NCI-H1417 treated with DMSO at 0.1 percent for 48 hours (cell line): ENCODE results near the gene BUB1B.
"Not testable (repeated sequence)": the region's sequence is repeated elsewhere in the genome, so short reads cannot be mapped to it uniquely, and the experiment has no call there.

Source experiments
- DNase-seq: peaks from one replicate; lab custom pipeline; 2025; lab: John Stamatoyannopoulos, UW

The BUB1B gene

GRCh38 chr15:40135846-40136450 is 24.9 kb upstream of the BUB1B start:
- not testable (repeated sequence) for DNase-seq

- no peak for DNase-seq
Measured at GRCh38 chr15:40136470-40137302, 24.2 kb upstream of the BUB1B start.

GRCh38 chr15:40137303-40138200 is 23.3 kb upstream of the BUB1B start:
- DNase-seq: no peak

- not testable (repeated sequence) for DNase-seq
Measured at GRCh38 chr15:40138201-40138570, 22.7 kb upstream of the BUB1B start.

- no peak for DNase-seq
Measured at GRCh38 chr15:40142428-40142827, 18.4 kb upstream of the BUB1B start.

GRCh38 chr15:40146037-40146436 is 14.8 kb upstream of the BUB1B start:
- no peak for DNase-seq

GRCh38 chr15:40149339-40149738 is 11.5 kb upstream of the BUB1B start:
- DNase-seq: no peak

GRCh38 chr15:40150163-40150925 is 10.5 kb upstream of the BUB1B start:
- DNase-seq: no peak

- DNase-seq: no peak
Measured at GRCh38 chr15:40151499-40151898, 9.4 kb upstream of the BUB1B start.

- no peak for DNase-seq
Measured at GRCh38 chr15:40151991-40152390, 8.9 kb upstream of the BUB1B start.

GRCh38 chr15:40154821-40155220 is 6.0 kb upstream of the BUB1B start:
- DNase-seq: not testable (repeated sequence)

GRCh38 chr15:40155270-40155910 is 5.5 kb upstream of the BUB1B start:
- no peak for DNase-seq

GRCh38 chr15:40157778-40158447 is 3.0 kb upstream of the BUB1B start:
- DNase-seq: no peak

GRCh38 chr15:40160021-40160420 is 848 bp upstream of the BUB1B start:
- DNase-seq: no peak

- no peak for DNase-seq
Measured at GRCh38 chr15:40161693-40162391, 973 bp downstream of the BUB1B start.

GRCh38 chr15:40162552-40162951 is 1.7 kb downstream of the BUB1B start:
- DNase-seq: no peak

- DNase-seq: no peak
Measured at GRCh38 chr15:40163657-40164416, 3.0 kb downstream of the BUB1B start.

GRCh38 chr15:40167374-40167773 is 6.5 kb downstream of the BUB1B start:
- DNase-seq: not testable (repeated sequence)

- DNase-seq: no peak
Measured at GRCh38 chr15:40175160-40175559, 14.3 kb downstream of the BUB1B start.
